Psoas muscle (tissue), 8 donors: ENCODE measurements around the gene UTF1. TPM values are rescaled to one million over a fixed set of nuclear protein-coding genes. Genes with fewer than 3 reads are reported as not detected.

Experiments used
- ATAC-seq, 4 donors: fragments of 200-7000 bp; cut with Tn5 transposase; one replicate each; pipeline ENCODE4 v1.9.1; 2020; ENCODE audit warnings: moderate library complexity in 3 of 4, mild to moderate bottlenecking in 2 of 4
- DNase-seq, 2 donors: peaks; one replicate each; pipeline ENCODE4 v3.0.0-alpha.2; 2020
- H3K27ac ChIP-seq: fragments of 200-600 bp; one replicate; pipeline ENCODE4 v1.8.0; 2022
- H3K27me3 ChIP-seq, 3 donors: fragments of 200-600 bp in 1 of 3; one replicate each; pipeline versions ENCODE4 v1.6.1 to v1.8.0; 2013 to 2022; ENCODE audit warnings: low read length in 2 of 3, mild to moderate bottlenecking in 2 of 3, moderate library complexity in 1 of 3; ENCODE audit not compliant: insufficient read depth in 3 of 3
- H3K36me3 ChIP-seq, 2 donors: fragments of 200-600 bp in 1 of 2; one replicate each; pipeline versions ENCODE4 v1.6.1 to v1.8.0; 2013 to 2022; ENCODE audit warnings: low read depth in 1 of 2, mild to moderate bottlenecking in 1 of 2, moderate library complexity in 1 of 2; ENCODE audit not compliant: insufficient read depth in 1 of 2
- H3K4me1 ChIP-seq: fragments of 200-600 bp; one replicate; pipeline ENCODE4 v1.8.0; 2022
- H3K4me3 ChIP-seq: fragments of 200-600 bp; one replicate; pipeline ENCODE4 v1.8.0; 2022; ENCODE audit warnings: mild to moderate bottlenecking
- H3K9me3 ChIP-seq: fragments of 200-600 bp; one replicate; pipeline ENCODE4 v1.8.0; 2022
- WGBS, 3 donors: extraction: QIAGEN DNeasy Blood & Tissue Kit; methylation state at CpG; one replicate each; pipeline versions ENCODE4 v1.1.6 to v1.1.7; 2013; 5-methylcytosine and 5-hydroxymethylcytosine counted together
- intact Hi-C, 2 donors: fragments of 100-400 bp; cut with DNase I; formaldehyde crosslinking; loops; one replicate each; pipeline versions ENCODE4 v1.11.0 to v1.14.2; 2022
- polyA plus RNA-seq, 3 donors: library from polyadenylated mRNA; stranded (reverse); fragments of 200-250 nt; gene quantifications; one replicate each; pipeline ENCODE4 v1.2.3, GENCODE V29; 2013
- total RNA-seq, 4 donors: library from RNA; stranded (reverse); fragmentation: NEBNext Ultra II Directional in 2 of 4; extraction: Animal tissue kit (Norgen Biotek cat#: 25700) in 2 of 4; gene quantifications; one replicate each; pipeline versions ENCODE4 v1.2.1 to v1.2.4, GENCODE V29; 2021 to 2023
- TF ChIP-seq, protein P1 (sequence below): fragments of 200-600 bp; IDR thresholded peaks from one replicate; pipeline ENCODE4 v1.8.0; 2022; ENCODE audit warnings: antibody characterized with exemption
- donor health status: healthy with polysubstance abuse.
- donor health status: DM: no; HTN: no; CAD: no; lungs with moderate emphysema.
- donor health status: Bipolar disorder and iron deficiency.
- donor health status: healthy.
- donor health status: DM: yes; HTN: yes; CAD: no.
- donor health status: DM: no; HTN: no; CAD: no.
- donor health status: DM: no; HTN: no; CAD: no.
- donor health status: DM: yes; HTN: yes; CAD: no.

The UTF1 gene
- total and polyA plus RNA-seq, 7 donors: not detected

DNA sequence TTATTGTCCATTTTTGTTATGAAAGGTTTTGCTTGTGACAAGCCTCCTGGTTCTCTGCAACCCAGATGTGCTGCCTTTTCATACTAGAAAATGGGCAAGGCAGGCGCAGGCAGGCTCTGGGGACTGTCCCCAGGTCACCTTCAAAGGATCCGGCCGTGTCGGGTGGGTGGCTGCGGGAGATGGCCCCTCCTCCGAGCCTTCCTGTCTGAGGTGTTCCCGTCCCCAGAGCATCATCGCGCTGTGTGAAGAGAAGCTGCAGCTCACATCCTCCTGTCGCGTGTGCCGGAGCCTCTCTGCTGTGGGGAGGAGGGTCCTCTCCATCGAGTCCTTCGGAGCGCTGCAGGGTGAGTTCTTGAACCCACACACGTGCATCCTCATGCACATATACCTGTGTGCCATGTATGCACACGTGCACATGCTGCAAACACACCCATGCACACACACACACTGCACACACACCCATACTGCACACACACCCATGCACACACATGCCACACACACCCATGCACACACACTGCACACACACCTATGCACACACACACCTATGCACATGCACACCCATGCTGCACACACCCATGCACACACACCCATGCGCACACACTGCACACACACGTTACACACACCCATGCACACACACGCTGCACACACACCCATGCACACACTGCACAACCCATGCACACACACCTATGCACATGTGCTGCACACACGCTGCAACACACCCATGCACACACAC, 46.2 kb upstream of the UTF1 start:
- WGBS, 3 donors: 78 to 80% (median 80%) methylated on average over 21 of the region's 21 CpGs

DNA sequence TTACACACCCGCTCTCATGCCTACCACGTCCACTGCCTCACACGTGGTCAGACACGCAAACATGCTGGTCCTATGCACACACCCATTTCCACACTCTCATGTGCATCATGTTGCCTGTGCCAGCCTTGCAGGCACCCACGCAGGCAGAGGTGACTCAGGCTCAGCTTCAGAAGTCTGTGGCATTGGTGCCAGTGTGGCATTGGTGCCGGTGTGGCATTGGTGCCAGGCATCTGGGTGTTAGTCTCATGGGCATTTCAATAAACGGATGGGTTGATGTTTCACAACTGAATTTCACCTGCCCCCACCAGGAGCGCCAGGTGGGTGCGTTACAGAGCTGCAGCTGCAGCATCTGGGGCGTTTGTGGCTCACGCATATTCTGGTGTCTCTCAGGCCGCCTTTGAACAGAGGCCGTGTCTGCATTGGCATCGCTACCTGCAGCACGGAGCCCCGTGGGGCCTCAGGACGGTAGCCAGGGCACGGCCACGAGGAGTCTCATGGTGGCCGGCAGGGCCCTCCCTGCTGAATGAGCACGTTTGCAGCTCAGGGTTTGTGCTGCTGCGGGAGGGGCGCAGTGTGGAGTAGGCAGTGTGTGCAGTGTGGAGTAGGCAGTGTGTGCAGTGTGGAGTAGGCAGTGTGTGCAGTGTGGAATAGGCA, 45.3 kb upstream of the UTF1 start:
- no peak overlapping the region for H3K4me3 ChIP-seq
- intact Hi-C loops: no loop called here
- ATAC-seq (no peak), DNase-seq (no peak)
- no peaks in the 10 kb centered on the region for H3K4me1 ChIP-seq
- no peak overlapping the region for H3K27ac ChIP-seq
- H3K9me3 ChIP-seq: no peaks in the 10 kb centered on the region
- H3K36me3 ChIP-seq: no peaks in the 10 kb centered on the region
- peaks cover 0 to 53% (median 12%) of the 10 kb centered on the region in 3 donors for H3K27me3 ChIP-seq
- TF ChIP-seq, protein P1, sequence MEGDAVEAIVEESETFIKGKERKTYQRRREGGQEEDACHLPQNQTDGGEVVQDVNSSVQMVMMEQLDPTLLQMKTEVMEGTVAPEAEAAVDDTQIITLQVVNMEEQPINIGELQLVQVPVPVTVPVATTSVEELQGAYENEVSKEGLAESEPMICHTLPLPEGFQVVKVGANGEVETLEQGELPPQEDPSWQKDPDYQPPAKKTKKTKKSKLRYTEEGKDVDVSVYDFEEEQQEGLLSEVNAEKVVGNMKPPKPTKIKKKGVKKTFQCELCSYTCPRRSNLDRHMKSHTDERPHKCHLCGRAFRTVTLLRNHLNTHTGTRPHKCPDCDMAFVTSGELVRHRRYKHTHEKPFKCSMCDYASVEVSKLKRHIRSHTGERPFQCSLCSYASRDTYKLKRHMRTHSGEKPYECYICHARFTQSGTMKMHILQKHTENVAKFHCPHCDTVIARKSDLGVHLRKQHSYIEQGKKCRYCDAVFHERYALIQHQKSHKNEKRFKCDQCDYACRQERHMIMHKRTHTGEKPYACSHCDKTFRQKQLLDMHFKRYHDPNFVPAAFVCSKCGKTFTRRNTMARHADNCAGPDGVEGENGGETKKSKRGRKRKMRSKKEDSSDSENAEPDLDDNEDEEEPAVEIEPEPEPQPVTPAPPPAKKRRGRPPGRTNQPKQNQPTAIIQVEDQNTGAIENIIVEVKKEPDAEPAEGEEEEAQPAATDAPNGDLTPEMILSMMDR: no peak
- WGBS, 3 donors: 80 to 88% (median 80%) methylated on average over 23 of the region's 23 CpGs

More for the DNA sequence above, 46.2 kb upstream of the UTF1 start:
- H3K9me3 ChIP-seq: no peaks in the 10 kb centered on the region
- no peaks in the 10 kb centered on the region for H3K36me3 ChIP-seq
- H3K27ac ChIP-seq: no peak overlapping the region
- intact Hi-C loops: no loop called here
- peaks cover 0 to 51% (median 8%) of the 10 kb centered on the region in 3 donors for H3K27me3 ChIP-seq
- H3K4me3 ChIP-seq: no peak overlapping the region
- no peaks in the 10 kb centered on the region for H3K4me1 ChIP-seq
- DNase-seq (no peak), ATAC-seq (no peak)
- TF ChIP-seq, protein P1: no peak

DNA sequence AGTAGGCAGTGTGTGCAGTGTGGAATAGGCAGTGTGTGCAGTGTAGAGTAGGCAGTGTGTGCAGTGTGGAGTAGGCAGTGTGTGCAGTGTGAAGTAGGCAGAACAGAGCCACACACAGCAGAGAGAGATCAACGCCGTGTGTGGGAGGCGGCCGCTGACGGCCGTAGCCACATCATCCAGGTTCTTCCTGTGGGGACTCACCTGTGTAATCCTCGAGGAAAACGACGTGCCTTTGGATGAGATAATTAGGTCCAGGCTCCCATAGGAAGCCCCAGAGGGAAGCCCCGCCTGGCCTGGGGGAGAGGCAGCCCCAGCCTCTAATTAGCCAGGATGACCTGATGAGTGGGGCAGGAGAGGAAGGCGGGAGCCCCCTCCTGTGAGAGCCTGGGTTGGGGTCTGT, 44.6 kb upstream of the UTF1 start:
- TF ChIP-seq, protein P1: no peak
- Histone ChIP-seq H3K27me3 (peaks cover 0 to 46% (median 12%) of the 10 kb centered on the region in 3 donors), H3K4me1 (no peaks in the 10 kb centered on the region), H3K9me3 (no peaks in the 10 kb centered on the region), H3K36me3 (no peaks in the 10 kb centered on the region), H3K27ac (no peak overlapping the region), H3K4me3 (no peak overlapping the region)
- 52 to 58% (median 54%) methylated on average over 10 to 11 of the region's 11 CpGs for WGBS, 3 donors
- DNase-seq: no peak
- intact Hi-C loops: no loop called here
- no peak for ATAC-seq

DNA sequence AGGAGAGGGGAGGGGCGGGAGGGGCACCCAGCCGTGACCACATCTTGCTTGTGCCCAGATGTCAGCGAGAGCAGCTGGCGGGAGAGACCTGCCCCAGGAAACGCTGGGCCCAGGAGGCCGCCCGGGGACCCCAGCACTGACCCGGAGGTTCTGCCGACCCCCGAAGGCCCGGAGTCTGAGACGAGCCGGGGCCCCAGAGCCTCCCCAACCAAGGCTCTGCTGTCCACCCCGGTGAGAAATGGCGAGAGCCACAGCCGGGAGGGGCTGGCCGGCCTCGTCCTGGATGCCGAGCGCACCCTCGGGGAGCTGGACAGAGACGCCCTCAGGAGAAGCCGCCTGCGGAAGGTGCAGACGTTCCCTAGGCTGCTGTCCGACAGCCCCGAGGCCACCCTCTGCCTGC, 44.1 kb upstream of the UTF1 start:
- peaks cover 0 to 41% (median 12%) of the 10 kb centered on the region in 3 donors for H3K27me3 ChIP-seq
- H3K27ac ChIP-seq: no peak overlapping the region
- no peaks in the 10 kb centered on the region for H3K4me1 ChIP-seq
- WGBS, 3 donors: 43 to 49% (median 45%) methylated on average over 22 to 27 of the region's 27 CpGs
- ATAC-seq (no peak), DNase-seq (no peak)
- H3K9me3 ChIP-seq: no peaks in the 10 kb centered on the region
- intact Hi-C loops: no loop called here
- TF ChIP-seq, protein P1: no peak
- H3K4me3 ChIP-seq: no peak overlapping the region
- H3K36me3 ChIP-seq: no peaks in the 10 kb centered on the region
